HG03521 (cell line): ENCODE results near the gene CBLC.

Experiments used
- ATAC-seq: cut with Tn5 transposase; IDR thresholded peaks from one replicate; pipeline ENCODE4 v1.9.1; 2021; ENCODE audit warnings: mild to moderate bottlenecking, moderate library complexity; ENCODE audit not compliant: unreplicated experiment

CBLC gene

DNA sequence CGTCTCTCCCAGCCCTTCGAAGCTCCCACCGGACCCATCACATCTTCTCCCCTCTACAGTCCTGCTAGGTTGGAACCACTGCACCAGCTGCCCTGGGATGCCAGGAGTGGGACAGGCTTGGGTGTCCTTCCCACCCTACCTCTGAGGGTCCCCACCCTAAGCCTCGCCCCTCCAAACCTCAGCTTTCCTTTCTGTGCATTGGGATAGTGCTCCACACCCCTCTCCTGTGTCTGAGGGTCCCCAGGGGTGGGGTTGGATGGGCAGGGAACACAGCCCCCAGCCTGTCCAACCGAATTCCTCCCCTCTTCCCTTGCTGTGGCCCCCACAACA is 31.1 kb upstream of the CBLC start:
- no peak for ATAC-seq

DNA sequence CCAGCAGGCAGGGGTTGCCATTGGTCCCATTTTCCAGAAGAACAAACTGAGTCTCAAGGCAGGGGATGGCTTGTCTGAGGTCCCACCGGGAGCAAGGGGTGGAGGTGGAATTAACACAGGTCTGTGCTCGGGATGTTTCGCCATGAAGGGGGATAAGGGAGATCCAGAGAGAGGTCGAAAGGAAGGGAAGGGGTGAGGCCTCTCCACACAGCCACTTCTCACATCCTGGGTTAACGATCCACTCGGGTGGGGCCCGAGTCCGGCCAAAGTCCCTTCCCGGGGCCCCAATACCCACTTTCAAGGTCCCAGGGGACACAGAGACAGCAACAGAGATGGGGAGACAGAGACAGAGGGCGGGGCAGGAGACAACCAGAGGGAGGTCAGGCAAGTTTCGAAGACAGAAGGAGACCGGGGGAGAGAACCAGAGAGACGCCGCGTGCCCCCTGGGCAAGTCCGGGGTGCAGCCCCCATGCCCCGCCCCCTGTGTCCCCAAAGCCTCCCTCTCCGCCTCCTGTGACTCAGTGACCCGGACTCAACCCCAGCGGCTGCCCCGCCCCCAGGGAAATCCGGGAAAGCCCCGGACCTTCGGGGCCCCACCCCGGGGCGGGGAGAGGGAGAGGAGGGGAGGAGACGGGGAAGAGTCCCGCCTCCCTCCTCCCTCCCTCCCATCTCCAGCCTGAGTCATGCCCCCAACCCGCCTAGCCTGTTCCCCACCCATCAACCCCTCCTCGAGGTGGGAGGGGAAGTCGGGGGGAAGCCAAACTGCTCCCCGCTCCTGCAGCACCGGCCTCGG is 30.5 kb upstream of the CBLC start:
- peak; percentile 37 for ATAC-seq

DNA sequence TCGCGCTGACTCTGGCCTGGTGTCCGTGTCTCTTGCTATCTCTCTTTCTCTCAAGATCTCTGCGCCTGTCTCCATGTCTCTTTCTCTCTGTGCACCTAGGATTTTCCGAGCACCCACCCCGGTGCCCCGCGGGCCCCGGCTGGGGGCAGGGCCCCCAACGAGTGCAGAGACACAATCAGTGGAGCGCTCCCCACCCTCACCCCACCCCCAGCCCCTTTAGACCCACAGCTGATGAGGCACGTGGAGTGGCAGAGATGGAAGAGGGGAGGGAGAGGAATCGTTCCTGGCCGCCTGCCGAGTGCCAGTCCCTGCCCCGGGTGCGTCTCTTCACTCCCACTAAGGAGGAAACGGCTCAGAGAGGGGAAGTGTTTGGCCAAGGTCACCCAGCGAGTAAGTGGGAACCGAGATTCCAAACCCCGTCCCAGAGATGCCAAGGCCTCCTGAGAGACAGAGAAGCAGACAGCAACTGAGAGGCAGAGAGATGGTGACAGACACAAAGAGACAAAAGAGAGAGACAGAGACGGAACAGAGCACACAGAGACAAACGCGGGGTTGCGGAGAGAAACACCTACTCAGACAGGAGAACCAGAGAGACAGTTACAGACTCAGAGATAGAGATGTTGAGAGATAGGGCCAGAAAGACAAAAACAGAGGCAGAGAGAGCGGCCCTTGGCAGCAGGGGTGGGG is 29.8 kb upstream of the CBLC start:
- peak; percentile 4 for ATAC-seq

DNA sequence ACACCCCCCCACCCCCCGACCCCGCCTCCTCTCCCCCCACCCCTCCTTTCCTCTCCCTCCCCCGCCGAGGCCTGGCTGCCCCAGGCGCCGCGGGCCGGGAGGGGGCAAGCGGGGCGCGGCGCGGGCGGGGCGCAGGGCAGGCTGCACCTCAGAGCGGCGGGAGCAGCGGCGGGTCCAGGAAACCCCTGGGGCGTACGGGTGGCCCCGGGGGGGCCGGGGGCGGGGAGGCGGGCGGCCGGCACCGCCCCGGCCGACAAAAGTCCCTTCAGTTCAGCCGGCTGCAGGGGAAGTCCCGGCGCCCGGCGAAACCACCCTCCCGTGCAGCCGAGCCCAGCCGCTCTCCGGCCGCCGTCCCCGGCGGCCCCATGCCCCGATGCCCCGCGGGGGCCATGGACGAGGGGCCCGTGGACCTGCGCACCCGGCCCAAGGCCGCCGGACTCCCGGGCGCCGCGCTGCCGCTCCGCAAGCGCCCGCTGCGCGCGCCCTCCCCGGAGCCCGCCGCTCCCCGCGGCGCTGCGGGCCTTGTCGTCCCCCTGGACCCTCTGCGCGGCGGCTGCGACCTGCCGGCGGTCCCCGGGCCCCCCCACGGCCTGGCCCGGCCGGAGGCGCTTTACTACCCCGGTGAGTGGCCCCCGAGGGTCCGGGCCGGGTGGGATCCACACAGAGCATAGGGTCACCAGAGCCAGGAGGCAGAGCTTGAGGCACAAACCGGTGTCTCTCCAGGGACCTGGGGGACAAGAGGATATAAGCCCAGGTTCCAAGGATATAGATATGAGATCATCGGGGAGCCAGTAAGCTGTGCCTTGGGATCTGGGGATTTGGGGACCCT is 29.1 kb upstream of the CBLC start, which contains the start of gene BCL3:
BCL3 (plus strand) TSS at position 283 of the 829 bp plus-strand sequence; CDS start at position 366, 83 bp downstream.
- peak; percentile 29 for ATAC-seq

DNA sequence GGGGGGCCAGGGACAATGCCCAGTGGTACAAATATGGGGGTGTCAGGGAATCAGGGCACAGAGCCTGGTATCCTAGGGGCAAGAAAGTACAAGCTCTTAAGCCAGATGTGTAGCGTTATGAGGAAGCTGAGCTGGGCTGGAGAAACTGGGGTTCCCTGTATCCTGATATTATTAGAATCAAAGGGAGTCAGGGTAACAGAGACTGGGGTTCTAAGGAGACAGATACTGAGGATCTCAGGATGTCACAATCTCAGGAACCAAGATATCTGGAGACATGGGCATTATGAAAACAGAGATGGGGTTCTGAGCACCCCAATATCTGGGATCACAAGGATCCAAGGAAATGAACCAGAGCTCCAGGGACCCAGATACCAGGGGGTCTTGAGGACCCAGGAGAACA is 28.4 kb upstream of the CBLC start:
- no peak for ATAC-seq

DNA sequence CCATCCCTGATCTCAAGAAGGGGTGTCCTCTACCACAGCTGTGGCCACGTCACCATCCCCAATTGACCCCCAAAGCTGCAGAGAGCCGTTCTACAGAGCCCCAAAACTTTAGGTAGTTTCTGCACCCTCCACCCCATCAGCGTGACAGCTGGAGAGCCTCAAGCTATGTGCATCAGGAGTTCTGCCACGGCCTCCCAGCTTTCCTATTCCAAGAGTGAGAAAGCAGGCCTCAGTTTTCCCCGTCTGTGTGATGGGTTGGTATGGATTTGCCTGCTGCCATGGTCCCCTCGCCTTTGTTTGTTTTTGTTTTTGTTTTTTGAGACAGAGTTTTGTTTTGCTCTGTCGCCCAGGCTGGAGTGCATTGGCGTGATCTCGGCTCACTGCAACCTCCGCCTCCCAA is 27.7 kb upstream of the CBLC start:
- ATAC-seq, result no peak

DNA sequence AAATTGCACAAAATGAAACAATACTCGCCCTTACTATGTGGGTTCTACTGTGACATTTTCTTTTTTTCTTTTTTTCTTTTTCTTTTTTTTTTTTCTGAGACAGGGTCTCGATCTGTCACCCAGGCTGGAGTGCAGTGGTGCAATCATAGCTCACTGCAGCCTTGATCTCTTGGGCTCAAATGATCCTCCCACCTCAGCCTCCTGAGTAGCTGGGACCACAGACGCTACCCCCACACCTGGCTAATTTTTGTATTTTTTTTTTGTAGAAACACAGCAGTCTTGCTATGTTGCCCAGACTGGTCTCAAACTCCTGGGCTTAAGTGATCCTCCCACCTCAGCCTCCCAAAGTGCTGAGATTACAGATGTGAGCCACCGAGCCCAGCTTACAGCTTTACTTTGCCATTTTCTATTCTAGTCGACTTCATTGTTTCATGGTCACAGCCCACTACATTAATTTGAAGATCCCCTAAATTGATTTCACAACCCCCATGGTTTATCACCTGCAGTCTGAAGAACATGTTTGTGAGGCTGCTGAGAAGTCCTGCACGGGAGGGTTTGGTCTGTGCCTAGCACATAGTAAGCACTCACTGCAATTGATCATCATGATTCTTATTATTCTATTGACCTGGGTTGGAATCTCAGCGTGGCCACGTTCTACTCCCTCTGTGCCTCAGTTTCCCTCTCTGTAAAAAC is 25.4 kb upstream of the CBLC start:
- ATAC-seq, result no peak

DNA sequence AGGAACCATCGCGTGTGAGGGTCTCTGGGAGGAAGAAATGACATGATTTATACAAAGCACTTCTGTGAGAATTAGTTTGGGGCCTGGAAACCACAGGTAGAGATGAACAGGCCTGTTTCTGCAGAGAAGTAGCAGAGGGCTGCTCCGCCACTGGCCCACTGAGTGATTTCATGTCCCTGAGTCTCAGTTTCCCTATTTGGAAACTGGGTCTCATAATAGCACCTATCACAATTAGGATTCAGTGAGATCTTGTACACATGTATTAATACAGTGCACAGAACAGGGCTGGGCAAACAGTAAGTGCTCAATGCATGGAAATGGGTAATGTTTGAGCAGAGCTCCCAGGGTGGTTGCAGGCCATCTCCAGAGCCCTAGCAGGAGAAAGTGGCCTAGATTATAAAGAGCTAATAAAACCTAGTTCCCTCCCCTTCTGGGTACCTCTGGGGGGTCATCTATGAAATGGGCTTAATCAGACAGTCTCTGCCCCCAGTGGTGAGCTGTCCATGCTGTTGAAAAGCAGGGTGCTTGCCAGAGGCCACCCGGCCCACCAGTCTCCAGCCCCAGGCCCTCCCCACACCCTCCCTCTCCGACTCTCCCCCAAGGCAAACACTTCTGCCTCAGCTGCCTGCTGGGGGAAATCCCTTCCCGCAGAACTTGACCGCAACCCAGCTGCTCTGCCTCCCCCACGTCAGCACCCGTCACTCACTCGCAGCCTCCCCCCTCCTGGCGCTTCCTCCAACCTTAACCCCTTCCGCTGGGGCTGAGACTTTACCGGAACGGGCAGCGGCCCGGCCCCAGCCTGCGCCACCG is 24.7 kb upstream of the CBLC start:
- ATAC-seq, result peak; percentile 70

DNA sequence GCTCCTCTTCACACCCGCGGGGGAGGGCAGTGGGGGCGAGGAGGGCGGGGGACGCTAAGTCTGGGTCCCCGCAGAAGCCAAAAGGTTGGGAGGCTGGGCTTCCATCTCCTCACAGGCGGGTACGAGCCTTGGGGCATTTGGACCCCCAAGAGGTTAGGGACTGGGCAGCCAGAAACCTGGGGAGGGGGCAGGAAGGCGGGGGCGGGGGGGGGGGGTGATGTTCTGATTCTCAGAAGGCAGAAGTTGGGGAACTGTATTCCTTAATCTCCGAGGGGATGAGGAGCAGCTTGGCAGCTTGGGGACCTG is 24.1 kb upstream of the CBLC start:
- no peak for ATAC-seq

DNA sequence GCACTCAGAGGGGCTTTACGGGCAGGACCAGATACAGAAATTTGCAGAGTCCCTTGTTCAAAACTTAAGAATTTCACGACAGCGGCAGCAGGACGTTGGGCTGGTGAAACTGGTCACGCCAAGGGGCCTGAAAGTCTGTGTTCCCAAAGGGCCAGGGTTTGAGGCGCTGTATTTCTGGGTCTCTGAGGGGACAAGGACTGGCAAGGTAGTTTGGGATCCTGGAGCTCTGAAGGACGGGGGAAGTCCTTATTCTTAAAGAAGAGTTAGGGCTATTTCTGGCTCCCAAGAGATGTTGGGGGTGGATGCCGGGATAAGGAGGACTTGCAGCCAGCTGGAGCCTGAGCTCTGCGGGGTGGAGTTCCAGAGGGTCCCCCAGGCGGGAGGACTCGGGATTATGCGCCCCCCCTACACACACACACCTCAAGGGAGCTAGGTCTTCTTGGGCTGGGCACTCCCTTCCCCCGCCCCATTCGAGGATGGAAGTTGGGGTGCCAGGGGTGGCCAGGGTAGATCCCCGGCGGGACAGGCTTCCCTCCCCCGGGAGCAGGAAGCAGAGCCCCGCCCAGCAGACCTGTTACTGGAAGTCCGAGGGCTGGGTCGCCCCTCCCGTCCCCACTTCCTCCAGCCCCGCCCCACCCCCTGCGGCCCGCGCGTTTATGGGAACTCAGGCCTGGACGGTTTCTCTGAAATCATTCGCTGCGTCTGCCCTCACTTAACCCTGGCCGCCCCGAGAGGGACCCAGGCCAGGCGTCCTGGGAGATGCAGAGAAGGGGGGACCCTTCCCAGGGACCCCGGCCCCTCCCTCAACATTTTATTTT is 23.5 kb upstream of the CBLC start:
- peak; percentile 0 for ATAC-seq

DNA sequence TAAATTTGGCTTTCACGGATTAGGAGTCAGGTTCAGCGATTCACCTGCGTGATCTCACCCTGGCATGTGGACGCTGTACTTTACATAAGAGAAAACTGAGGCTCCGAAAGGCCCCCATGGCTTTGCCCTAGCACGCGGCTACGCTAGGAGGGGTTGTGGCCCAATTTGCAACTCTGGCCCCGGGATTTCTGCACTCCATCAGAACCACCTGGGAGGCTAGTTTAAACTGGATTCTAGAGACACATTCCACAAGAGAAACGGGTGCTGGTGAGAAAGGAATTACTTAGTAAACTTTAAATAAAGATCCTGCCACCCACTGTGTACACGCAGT is 23.0 kb upstream of the CBLC start:
- ATAC-seq, result no peak

DNA sequence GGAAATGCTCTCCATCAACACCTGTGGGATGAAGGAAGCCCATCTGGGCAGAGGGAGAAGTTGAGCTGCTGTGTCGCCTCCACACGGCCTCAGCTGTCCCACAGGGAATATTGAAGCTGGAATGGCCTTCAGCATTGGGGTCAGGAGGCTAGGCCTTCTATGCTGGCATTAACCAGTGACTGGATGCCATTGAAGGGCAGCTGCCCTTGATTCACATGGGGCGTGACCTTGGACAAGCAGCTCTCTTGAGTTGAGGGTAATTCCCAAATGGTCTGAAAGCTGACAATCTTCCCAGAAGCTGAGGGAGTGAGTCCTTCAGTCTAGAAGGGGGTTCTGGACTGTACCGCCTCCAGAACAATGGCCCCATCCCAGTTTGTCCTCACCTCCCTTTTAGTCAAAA is 22.5 kb upstream of the CBLC start:
- no peak for ATAC-seq

DNA sequence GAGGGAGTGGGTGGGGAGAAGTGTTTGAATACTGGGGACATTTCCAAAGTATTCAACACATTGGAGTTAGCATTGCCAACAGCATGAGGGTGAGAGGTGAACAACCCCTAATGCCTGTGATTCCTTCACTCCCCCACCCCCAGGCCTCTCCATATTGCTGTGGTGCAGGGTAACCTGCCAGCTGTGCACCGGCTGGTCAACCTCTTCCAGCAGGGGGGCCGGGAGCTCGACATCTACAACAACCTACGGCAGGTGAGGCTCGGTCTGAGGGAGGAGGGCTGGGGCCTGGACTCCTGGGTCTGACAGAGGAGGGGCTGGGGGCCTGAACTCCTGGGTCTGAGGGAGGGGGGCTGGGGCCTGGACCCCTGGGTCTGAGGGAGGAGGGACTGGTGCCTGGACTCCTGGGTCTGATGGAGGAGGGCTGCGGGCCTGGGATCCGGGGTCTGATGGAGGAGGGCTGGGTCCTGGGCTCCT is 21.6 kb upstream of the CBLC start:
- no peak for ATAC-seq

DNA sequence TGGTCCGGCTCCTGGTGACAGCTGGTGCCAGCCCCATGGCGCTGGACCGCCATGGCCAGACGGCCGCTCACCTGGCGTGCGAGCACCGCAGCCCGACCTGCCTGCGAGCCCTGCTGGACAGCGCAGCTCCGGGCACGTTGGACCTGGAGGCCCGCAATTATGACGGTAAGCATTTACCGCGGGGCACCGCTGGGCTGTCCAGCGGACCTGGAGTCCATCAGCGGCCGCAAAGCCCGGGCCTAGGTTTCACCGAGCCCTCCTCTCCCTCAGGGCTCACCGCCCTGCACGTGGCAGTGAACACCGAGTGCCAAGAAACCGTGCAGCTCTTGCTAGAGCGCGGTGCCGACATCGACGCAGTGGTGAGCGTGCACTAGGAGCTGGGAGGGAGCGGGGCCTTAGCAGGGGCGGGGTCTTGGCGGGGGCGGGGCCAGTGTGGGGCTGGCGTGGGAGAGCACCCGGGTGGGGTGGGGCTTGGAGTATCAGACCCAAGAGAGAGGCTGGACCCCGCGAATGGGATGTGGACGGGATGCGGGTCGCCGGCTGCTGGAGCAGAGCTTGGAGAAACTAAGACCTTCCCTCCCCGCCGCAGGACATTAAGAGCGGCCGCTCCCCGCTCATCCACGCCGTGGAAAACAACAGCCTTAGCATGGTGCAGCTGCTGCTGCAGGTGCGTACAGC is 20.5 kb upstream of the CBLC start:
- ATAC-seq, result no peak

DNA sequence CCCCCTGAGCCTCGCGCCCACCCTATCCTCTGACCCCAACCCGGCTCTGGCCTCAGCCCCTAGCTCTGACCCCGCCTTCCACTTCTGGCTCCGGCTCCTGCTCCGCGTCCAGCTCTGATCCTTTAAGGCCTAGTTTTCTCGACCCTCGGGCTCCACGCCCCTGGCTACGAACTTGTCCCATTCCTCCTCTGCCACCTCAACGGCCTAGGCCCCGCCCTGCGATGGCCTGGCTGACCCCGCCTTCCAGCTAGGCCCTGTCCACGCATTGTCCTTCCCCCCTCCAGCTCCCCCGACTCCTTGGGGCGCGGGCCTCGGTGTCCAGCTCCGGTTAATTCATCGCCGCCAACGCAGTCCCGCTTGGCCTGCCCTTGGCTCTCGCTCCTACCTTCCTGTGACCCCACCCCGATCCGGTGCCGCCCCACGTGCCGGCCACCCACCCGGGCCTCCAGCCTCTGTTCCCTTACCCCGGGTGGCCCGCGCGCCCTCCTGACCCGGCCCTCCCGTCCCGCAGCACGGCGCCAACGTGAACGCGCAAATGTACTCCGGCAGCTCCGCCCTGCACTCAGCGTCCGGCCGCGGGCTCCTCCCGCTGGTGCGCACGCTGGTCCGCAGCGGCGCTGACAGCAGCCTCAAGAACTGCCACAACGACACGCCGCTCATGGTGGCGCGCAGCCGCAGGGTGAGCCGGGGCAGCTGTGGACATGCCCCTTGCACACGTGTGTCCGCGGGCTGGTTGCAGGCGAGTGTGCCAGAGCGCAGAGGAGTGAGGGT is 19.8 kb upstream of the CBLC start:
- no peak for ATAC-seq

DNA sequence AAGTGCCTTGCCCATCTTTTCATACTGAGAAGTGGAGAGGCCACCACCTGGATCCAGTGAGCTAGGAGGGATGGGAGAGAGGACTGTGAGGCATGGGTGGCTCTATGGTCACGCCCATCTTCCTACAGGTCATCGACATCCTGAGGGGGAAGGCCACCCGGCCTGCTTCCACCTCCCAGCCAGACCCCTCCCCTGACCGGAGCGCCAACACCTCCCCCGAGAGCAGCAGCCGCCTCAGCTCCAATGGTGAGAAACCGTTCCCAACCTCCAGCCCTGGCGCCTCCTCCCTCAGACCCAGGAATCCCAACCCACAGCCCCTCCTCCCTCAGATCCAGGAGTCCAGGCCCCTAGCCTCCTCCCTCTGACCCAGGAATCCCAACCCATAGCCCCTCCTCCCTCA is 19.1 kb upstream of the CBLC start:
- no peak for ATAC-seq

DNA sequence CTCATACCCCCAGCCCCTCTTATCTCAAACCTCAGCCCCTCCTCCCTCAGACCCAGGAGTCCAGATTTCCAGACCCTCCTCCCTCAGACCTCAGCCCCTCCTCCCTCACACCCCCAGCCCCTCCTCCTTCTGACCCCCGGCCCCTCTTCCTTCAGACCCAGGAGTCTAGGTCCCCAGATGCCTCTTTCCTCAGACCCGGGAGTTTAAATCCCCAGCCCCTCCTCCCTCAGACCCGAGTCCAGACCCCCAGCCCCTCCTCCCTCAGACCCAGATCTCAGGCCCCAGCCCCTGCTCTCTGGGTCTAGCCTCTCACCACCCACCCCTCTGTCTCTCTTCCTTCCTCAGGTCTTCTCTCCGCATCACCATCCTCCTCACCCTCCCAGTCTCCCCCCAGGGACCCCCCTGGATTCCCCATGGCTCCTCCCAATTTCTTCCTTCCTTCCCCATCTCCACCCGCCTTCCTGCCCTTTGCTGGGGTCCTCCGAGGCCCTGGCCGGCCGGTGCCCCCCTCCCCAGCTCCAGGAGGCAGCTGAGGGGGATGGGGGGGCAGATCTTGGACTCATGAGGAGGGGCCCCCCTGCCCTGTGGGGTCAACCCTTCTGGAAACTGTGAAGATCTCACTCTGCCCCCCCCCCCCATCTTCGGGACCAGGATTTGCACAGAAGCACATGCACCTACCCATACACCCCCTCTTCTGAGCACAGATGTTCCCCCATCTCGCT is 18.4 kb upstream of the CBLC start:
- no peak for ATAC-seq

DNA sequence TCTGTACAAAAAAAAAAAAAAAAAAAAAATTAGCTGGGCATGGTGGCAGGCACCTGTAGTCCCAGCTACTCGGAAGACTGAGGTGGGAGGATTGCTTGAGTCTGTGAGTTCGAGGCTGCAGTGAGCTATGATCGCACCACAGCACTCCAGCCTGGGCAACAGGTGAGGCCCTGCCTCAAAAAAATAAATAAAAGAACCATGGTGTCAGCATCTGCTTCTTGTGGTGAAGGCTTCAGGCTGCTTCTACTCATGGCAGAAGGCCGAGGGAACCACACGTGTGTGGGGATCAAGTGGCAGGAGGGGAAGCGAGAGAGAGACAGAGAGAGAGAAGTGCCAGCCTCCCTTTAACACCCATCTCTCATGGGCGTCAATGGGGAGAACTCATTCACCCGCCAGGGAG is 15.7 kb upstream of the CBLC start:
- no peak for ATAC-seq
